GM21825 (cell line): ENCODE data around the gene LENG9.

ENCODE experiments used
- ATAC-seq: cut with Tn5 transposase; IDR thresholded peaks from one replicate; pipeline ENCODE4 v1.9.1; 2021; ENCODE audit warnings: mild to moderate bottlenecking, moderate library complexity; ENCODE audit not compliant: unreplicated experiment

LENG9 gene

DNA sequence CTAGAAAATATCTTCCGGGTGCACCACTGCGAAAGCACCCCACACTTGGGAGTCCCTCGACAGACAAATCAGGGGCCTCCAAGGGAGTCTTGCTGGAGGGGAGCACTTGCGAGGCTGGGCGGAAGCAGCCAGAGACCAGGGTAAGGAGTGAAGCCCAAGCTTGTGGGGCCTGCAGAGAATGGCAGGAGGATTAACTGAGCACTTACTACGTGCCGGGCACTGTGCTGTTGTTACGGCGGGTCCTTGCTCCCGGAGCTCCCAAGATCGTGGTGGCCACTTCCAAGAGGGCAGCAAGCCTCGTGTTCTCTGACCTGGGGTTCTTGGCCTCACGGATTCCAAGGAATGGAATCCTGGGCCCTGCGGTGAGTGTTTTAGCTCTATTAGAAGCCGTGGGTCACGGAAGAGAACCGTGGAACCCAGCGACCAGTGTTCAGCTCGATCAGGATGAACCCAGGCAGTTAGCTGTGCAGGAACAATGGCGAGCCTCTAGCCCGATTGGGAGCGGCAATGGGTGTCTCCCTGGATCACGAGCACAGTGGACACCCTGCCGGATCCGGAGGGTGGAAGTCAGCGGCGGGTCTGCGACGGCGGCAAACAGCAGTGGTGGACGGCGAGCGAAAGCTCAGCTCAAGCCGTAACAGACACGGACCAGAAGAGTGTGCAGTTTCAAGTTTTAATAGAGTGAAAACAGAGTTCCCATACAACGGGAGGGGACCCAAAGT lies 38.8 kb downstream of the LENG9 start:
- ATAC-seq: no peak

GRCh38 chr19:54424201-54424600 lies 39.4 kb downstream of the LENG9 start:
- no peak for ATAC-seq

GRCh38 chr19:54422136-54422535 lies 41.4 kb downstream of the LENG9 start:
- no peak for ATAC-seq

DNA sequence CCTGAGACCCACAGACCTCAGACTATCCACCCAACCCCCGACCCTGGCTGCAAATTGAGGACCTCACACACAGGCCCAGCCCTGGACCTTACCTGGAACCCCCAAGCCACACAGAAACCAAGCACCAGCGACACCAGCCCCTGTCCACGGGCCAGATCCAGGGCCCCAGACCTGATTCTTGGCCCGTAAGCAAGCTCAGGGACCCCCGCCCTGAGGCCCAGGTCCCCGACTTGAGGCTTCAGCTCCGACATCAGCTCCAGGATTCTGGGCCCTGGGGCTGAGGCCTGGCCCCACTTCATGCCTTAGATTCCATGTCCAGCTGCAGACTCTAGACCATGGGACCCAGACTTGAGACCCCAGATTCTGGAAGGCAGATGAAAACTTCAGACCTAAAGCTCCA lies 42.1 kb downstream of the LENG9 start:
- ATAC-seq: no peak

DNA sequence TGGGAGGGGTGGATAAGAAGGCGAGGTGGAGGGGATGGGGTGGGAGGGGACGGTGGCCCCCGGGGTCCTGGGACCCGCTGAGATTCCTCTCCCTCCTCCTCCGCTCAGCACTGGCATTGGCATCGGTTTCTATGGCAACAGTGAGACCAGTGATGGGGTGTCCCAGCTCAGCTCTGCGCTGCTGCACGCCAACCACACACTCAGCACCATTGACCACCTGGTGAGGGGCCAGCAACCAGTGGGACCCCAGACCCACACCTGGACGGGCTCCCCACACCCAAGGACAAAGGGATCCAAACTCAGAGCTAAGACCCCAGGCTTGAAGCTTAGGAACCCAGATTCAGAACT lies 42.4 kb downstream of the LENG9 start:
- no peak for ATAC-seq

DNA sequence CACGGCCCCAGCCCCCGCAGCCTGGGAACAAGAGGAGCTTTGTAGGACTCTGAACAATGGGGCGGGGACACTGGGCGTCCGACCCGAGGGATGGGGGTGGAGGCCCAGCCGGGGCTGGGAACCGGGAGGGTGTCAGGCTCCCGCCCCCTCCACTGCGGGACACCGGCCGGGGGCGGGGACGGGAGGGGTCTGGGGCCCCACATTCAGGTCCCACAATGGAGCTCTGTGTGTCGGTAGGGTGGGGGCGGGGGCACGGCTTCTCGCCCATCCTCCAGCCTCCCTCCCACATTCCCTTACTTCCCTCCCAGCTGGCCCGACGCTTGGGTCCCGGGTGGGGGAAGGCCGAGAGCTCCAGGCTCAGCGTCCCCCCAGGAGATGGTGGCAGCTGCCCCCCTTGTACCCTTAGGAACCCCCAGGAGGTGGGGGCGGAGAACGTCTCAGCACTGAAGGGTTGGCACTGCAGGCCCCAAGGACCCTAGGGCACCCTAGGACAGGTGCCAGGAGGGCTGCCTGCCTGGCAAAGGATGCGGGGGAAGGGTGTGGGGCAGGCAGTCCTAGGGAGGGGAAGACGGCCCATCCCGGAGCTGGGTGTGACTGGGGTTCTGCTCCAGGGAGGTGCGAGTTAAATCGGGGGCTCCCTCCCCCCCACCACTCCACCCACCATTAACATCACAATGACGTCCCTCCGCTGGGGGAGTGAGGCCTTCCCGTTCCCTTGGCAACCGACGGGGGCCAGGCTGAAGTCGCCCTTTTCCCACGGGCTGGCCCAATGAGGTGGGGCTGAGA lies 43.0 kb downstream of the LENG9 start:
- no peak for ATAC-seq

DNA sequence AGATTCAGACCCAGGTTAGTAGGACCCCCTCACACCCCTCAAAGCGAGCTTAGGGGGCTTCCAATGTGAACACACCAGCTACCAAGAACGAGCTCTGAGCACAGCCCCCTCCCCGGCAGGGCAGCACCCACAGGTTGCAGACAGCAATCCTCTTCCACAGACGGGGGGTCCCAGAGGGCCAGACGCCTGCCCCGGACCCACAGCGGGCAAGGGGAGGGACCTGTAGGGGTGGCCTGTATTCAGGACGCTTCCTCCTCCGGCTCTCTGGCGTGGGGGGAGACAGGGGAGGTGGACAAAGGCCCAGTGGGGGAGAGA lies 43.6 kb downstream of the LENG9 start:
- ATAC-seq: no peak

DNA sequence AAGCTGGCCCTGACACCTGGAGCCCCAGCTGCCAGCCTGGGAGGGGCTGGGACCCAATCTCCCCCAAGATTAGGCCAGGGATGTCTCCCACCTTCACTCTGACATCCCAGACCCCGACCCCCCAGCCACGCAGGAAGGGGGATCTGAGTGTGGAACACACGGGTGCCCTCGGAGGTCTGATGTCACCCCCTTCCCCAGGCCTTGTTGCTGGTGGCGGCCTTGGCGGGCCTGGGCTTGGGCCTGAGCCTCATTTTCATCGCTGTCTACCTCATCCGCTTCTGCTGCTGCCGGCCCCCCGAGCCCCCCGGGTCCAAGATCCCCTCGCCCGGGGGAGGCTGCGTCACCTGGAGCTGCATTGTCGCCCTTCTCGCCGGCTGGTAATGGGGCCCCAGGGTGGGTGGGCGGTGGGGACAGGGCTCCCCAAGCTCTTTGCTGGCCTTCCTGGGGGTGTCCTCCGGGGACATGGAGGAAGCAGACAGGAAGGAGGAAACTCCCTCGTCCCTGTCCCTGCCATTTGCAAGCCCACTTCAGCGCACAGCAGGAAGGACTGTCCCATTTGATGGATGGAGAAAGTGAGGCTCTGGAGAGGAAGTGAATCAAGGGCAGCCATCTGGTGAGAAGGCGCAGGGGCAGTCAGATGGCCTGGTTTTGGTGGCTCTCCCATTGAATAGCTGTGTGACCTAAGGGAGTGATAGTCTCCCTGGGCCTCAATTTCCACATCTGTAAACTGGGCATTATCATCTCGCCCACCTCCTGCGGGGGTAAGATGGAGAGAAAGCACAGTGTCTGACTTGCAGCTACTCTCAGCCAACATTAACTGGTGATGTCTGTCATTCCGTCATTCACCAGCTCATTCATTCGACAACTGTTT lies 44.4 kb downstream of the LENG9 start:
- no peak for ATAC-seq

DNA sequence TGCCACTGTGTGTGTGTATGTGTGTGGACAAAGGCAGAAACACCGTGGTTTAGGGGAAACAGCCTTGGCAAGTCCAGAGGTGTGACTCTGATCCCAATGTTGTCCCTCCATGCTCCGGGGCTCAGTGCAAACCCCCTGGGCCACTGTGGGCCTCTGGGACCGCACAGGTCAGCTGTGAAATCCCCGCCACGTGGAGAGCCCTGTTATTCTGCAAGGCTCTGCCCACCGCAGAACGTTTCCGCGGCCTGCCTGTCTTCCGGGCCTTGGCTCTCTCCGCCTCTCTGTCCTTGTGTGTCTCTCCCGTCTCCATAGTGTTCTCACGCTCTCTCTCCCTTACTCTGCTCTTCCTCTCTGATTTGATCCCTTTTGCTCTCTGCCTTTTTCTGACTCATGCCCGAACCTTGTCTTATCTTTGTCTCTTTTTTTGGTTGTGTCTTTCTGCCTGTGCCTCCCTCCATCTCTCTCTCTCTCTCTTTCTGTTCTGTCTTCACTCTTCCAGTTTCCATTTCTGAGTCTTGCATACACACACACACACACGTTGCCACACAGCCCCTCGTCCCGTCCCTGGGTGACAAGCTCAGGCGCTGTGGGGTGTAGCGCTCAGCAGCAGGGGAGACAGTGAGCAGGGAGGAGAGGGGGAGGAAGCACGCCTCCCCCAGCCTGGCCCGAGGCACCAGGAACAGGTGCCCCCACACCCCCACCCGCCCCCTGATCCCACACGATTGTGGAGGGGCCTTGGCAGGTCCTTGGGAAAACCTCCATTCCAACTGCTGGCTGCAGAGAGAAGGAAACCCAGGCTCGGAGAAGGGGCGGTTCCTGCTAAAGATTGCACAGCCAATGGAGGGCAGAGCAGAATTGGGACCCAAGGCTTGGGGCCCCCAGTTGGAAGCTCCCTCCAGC lies 45.3 kb downstream of the LENG9 start:
- ATAC-seq: no peak

GRCh38 chr19:54416695-54417491 lies 46.7 kb downstream of the LENG9 start:
- ATAC-seq: no peak

- no peak for ATAC-seq
Observed at GRCh38 chr19:54415901-54416673, 47.5 kb downstream of the LENG9 start.

- ATAC-seq: no peak
Observed at GRCh38 chr19:54415208-54415900, 48.2 kb downstream of the LENG9 start, which contains the start of gene TTYH1. TTYH1 (plus strand) TSS chr19:54415464; CDS start chr19:54415553, 89 bp downstream.

DNA sequence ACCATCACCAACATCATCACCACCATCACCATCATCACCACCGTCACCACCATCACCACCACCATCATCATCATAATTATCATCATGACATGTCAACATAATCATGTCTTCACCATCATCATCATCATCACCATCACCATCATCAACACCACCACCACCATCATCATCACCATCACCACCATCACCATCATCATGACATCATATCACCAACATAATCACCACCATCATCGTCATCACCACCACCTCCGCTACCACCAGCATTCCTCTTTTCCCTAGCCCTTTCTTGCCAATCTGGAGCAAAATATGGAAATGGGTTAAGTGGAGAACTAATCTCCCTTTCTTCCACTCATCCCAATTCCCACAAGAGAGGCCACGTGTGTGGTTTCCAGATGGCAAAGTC lies 49.4 kb downstream of the LENG9 start:
- no peak for ATAC-seq

DNA sequence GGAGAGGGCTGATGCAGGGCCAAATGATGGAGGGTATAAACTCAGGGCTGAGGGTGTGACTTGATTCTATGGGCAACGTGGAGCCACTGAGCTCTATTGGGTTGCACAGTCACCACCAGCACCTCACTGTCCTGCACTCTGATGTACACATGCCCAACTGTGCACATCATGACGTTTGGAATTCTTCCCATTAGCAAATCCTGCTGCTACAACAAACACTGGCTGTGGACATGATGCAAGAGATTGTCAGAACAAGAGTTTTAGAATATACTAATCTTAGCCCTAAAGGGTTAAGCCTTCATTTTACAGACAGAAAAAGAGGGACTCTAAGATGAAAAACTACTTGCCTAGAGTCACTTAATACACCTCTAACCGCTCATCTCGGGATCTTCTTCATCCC lies 50.7 kb downstream of the LENG9 start:
- ATAC-seq: no peak
